T-helper 1 cell treated with Interleukin-12 subunit alpha and Interleukin-12 subunit beta and Interleukin-4 antibody, amounts not matched to agents 30 ng/mL and 1 ng/mL, for 36 hours (primary cell): ENCODE results near the gene HLA-DPB1. TPM values are rescaled to one million over a fixed set of nuclear protein-coding genes. Genes with fewer than 3 reads are reported as not detected.

Experiments used
- intact Hi-C: fragments of 100-400 bp; cut with micrococcal nuclease; formaldehyde crosslinking; loops from one replicate; pipeline ENCODE4 v1.15.1; 2024
- total RNA-seq: library from RNA; stranded (reverse); gene quantifications from 2 replicates; pipeline ENCODE4 v1.2.3, GENCODE V29; 2022

HLA-DPB1 gene
- total RNA-seq, 1 donor from 2014 or later, result 93.9 TPM

GRCh38 chr6:33126101-33126714 is 50.4 kb downstream of the HLA-DPB1 start:
- intact Hi-C loops, result loop anchor here (1.0 kb wide), 1 partner anchor 112 kb away; no protein-coding TSS in a partner anchor

- intact Hi-C loops, result no loop called here
Observed at GRCh38 chr6:33128318-33128717, 52.5 kb downstream of the HLA-DPB1 start.

GRCh38 chr6:33132081-33132524 is 56.3 kb downstream of the HLA-DPB1 start:
- intact Hi-C loops, result no loop called here

GRCh38 chr6:33136310-33136900 is 60.6 kb downstream of the HLA-DPB1 start:
- intact Hi-C loops, result no loop called here

Other genes with a start within 250 kb of the HLA-DPB1 start
- gene TAP2, start 237.3 kb upstream of the HLA-DPB1 start, total RNA-seq, result 245 and 250 TPM in 2 replicates
- gene PSMB8, start 231.9 kb upstream of the HLA-DPB1 start, total RNA-seq, result 408 and 410 TPM in 2 replicates
- gene TAP1, start 222.3 kb upstream of the HLA-DPB1 start, total RNA-seq, result 506 and 509 TPM in 2 replicates
- 423 and 424 TPM in 2 replicates for gene PSMB9, start 221.8 kb upstream of the HLA-DPB1 start, total RNA-seq
- gene HLA-DMB, start 135.0 kb upstream of the HLA-DPB1 start, total RNA-seq, result 15.9 and 19.2 TPM in 2 replicates
- gene HLA-DMA, start 122.9 kb upstream of the HLA-DPB1 start, total RNA-seq, result 49.5 and 58.5 TPM in 2 replicates
- gene BRD2, start 107.4 kb upstream of the HLA-DPB1 start, total RNA-seq, result 313 and 336 TPM in 2 replicates
- gene HLA-DOA, start 66.4 kb upstream of the HLA-DPB1 start, total RNA-seq, result 5.8 and 8.4 TPM in 2 replicates
- 201 and 213 TPM in 2 replicates for gene HLA-DPA1, start 2.3 kb upstream of the HLA-DPB1 start, total RNA-seq
- 0.42 and 0.61 TPM in 2 replicates for gene COL11A2, start 116.5 kb downstream of the HLA-DPB1 start, total RNA-seq
- gene RXRB, start 124.7 kb downstream of the HLA-DPB1 start, total RNA-seq, result 44.1 and 47.2 TPM in 2 replicates
- 60.7 and 62.1 TPM in 2 replicates for gene SLC39A7, start 124.9 kb downstream of the HLA-DPB1 start, total RNA-seq
- gene HSD17B8, start 128.7 kb downstream of the HLA-DPB1 start, total RNA-seq, result 6.9 TPM in 2 replicates
- 44.0 and 46.0 TPM in 2 replicates for gene RING1, start 132.5 kb downstream of the HLA-DPB1 start, total RNA-seq
- gene VPS52, start 195.9 kb downstream of the HLA-DPB1 start, total RNA-seq, result 64.0 and 71.6 TPM in 2 replicates
- gene RPS18, start 196.1 kb downstream of the HLA-DPB1 start, total RNA-seq, result 1,946 and 1,985 TPM in 2 replicates
- 17.1 and 19.7 TPM in 2 replicates for gene B3GALT4, start 201.1 kb downstream of the HLA-DPB1 start, total RNA-seq
- gene WDR46, start 213.2 kb downstream of the HLA-DPB1 start, total RNA-seq, result 68.2 and 70.7 TPM in 2 replicates
- 71.8 and 79.6 TPM in 2 replicates for gene PFDN6, start 213.6 kb downstream of the HLA-DPB1 start, total RNA-seq
- gene RGL2, start 223.0 kb downstream of the HLA-DPB1 start, total RNA-seq, result 45.7 and 46.5 TPM in 2 replicates
- gene TAPBP, start 238.1 kb downstream of the HLA-DPB1 start, total RNA-seq, result 415 TPM in 2 replicates
- gene ZBTB22, start 241.8 kb downstream of the HLA-DPB1 start, total RNA-seq, result 12.4 and 13.3 TPM in 2 replicates
- gene DAXX, start 247.0 kb downstream of the HLA-DPB1 start, total RNA-seq, result 76.7 and 80.6 TPM in 2 replicates